GM23338 (cell line): Measurements from ENCODE around the gene RNASE7.

ENCODE experiments used
- CREB1 ChIP-seq: fragments of 250-450 bp; sonication (Bioruptor Pico); IDR thresholded peaks from 2 replicates; pipeline ENCODE4 v1.5.0; 2020; ENCODE audit warnings: low read depth, mild to moderate bottlenecking, moderate library complexity
- EZH2 ChIP-seq: fragments of 200-600 bp; sonication (generic); IDR thresholded peaks from one replicate; pipeline ENCODE4 v1.8.0; 2017; ENCODE audit warnings: antibody characterized with exemption, mild to moderate bottlenecking, low read depth; ENCODE audit not compliant: unreplicated experiment
- EZH2phosphoT487 ChIP-seq: fragments of 200-600 bp; sonication (generic); IDR thresholded peaks from one replicate; pipeline ENCODE4 v1.8.1; 2018; ENCODE audit warnings: antibody characterized with exemption; ENCODE audit not compliant: unreplicated experiment
- JUNB ChIP-seq: IDR thresholded peaks from one replicate; pipeline ENCODE4 v1.6.1; 2016; ENCODE audit warnings: antibody characterized with exemption; ENCODE audit not compliant: unreplicated experiment
- POLR2AphosphoS5 ChIP-seq: IDR thresholded peaks from 2 replicates; pipeline ENCODE4 v1.6.1; 2016; ENCODE audit warnings: antibody characterized with exemption, low read depth
- ZNF114 ChIP-seq: fragments of 250-450 bp; sonication (Bioruptor Pico); IDR thresholded peaks from 2 replicates; pipeline ENCODE4 v1.5.0; 2020; ENCODE audit warnings: mild to moderate bottlenecking, moderate library complexity
- TF ChIP-seq, protein P1 (sequence below): IDR thresholded peaks from one replicate; pipeline ENCODE4 v1.6.1; 2018; ENCODE audit warnings: antibody characterized with exemption; ENCODE audit not compliant: unreplicated experiment
- TF ChIP-seq, protein P2 (sequence below), 2 experiments: fragments of 200-600 bp in 1 of 2; sonication (generic) in 1 of 2; conservative IDR thresholded peaks; 2 replicates each; pipeline versions ENCODE4 v1.5.1 to v1.6.1; 2016 to 2017; ENCODE audit warnings: antibody characterized with exemption in 2 of 2, low read depth in 2 of 2, mild to moderate bottlenecking in 2 of 2, moderate library complexity in 1 of 2

GRCh38 chr14:21081521-21082142 is 39.5 kb downstream of the RNASE7 start:
- TF ChIP-seq, protein P1, sequence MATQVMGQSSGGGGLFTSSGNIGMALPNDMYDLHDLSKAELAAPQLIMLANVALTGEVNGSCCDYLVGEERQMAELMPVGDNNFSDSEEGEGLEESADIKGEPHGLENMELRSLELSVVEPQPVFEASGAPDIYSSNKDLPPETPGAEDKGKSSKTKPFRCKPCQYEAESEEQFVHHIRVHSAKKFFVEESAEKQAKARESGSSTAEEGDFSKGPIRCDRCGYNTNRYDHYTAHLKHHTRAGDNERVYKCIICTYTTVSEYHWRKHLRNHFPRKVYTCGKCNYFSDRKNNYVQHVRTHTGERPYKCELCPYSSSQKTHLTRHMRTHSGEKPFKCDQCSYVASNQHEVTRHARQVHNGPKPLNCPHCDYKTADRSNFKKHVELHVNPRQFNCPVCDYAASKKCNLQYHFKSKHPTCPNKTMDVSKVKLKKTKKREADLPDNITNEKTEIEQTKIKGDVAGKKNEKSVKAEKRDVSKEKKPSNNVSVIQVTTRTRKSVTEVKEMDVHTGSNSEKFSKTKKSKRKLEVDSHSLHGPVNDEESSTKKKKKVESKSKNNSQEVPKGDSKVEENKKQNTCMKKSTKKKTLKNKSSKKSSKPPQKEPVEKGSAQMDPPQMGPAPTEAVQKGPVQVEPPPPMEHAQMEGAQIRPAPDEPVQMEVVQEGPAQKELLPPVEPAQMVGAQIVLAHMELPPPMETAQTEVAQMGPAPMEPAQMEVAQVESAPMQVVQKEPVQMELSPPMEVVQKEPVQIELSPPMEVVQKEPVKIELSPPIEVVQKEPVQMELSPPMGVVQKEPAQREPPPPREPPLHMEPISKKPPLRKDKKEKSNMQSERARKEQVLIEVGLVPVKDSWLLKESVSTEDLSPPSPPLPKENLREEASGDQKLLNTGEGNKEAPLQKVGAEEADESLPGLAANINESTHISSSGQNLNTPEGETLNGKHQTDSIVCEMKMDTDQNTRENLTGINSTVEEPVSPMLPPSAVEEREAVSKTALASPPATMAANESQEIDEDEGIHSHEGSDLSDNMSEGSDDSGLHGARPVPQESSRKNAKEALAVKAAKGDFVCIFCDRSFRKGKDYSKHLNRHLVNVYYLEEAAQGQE: no peak
- TF ChIP-seq, protein P2, sequence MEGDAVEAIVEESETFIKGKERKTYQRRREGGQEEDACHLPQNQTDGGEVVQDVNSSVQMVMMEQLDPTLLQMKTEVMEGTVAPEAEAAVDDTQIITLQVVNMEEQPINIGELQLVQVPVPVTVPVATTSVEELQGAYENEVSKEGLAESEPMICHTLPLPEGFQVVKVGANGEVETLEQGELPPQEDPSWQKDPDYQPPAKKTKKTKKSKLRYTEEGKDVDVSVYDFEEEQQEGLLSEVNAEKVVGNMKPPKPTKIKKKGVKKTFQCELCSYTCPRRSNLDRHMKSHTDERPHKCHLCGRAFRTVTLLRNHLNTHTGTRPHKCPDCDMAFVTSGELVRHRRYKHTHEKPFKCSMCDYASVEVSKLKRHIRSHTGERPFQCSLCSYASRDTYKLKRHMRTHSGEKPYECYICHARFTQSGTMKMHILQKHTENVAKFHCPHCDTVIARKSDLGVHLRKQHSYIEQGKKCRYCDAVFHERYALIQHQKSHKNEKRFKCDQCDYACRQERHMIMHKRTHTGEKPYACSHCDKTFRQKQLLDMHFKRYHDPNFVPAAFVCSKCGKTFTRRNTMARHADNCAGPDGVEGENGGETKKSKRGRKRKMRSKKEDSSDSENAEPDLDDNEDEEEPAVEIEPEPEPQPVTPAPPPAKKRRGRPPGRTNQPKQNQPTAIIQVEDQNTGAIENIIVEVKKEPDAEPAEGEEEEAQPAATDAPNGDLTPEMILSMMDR (conservative IDR thresholded peaks at IDR 0.05; ENCODE audit: low read depth in 2 of 2): no peak
- TF ChIP-seq EZH2 (no peak), EZH2phosphoT487 (no peak), JUNB (no peak), CREB1 (CRISPR knock-in tag) (no peak), POLR2AphosphoS5 (no peak), ZNF114 (CRISPR knock-in tag) (no peak)
